Esophagus squamous epithelium (tissue), 4 donors: ENCODE results near the gene KLHL35.

Experiments
- POLR2A ChIP-seq, 4 donors: fragments of 450-650 bp; IDR thresholded peaks; one replicate each; pipeline ENCODE4 v1.6.1; 2017; ENCODE audit warnings: antibody characterized with exemption in 4 of 4, mild to moderate bottlenecking in 4 of 4, moderate library complexity in 3 of 4
- TF ChIP-seq, protein P1 (sequence below), 6 experiments: fragments of 450-650 bp in 4 of 6; fragments of 200-600 bp in 2 of 6; sonication (generic) in 2 of 6; IDR thresholded peaks; one replicate each; pipeline ENCODE4 v1.5.1; 2016 to 2019; ENCODE audit warnings: antibody characterized with exemption in 6 of 6, mild to moderate bottlenecking in 4 of 6, moderate library complexity in 4 of 6

- TF ChIP-seq, protein P1, sequence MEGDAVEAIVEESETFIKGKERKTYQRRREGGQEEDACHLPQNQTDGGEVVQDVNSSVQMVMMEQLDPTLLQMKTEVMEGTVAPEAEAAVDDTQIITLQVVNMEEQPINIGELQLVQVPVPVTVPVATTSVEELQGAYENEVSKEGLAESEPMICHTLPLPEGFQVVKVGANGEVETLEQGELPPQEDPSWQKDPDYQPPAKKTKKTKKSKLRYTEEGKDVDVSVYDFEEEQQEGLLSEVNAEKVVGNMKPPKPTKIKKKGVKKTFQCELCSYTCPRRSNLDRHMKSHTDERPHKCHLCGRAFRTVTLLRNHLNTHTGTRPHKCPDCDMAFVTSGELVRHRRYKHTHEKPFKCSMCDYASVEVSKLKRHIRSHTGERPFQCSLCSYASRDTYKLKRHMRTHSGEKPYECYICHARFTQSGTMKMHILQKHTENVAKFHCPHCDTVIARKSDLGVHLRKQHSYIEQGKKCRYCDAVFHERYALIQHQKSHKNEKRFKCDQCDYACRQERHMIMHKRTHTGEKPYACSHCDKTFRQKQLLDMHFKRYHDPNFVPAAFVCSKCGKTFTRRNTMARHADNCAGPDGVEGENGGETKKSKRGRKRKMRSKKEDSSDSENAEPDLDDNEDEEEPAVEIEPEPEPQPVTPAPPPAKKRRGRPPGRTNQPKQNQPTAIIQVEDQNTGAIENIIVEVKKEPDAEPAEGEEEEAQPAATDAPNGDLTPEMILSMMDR (IDR thresholded peaks at IDR 0.05) = no peak
- TF ChIP-seq POLR2A (IDR thresholded peaks at IDR 0.05) = no peak
These were observed 59.8 kb downstream of the KLHL35 start for GRCh38 chr11:75373201-75373600.
